Measurements from ENCODE around the gene ANKRD13A.

- no peak for TF ChIP-seq EZH2 (IDR thresholded peaks at IDR 0.05; ENCODE audit: low read depth, low read length, severe bottlenecking)
- TF ChIP-seq CTCF (IDR thresholded peaks at IDR 0.05; ENCODE audit: control extremely low read depth in 1 of 3, insufficient read depth in 1 of 3, low read depth in 1 of 3, low read length in 3 of 3): peak in 1 of 3 experiments; percentile 10; a peak in 1 of 4 replicates
- no peak for TF ChIP-seq ATF3 (IDR thresholded peaks at IDR 0.05; ENCODE audit: insufficient read depth, low read depth, low read length)
- TF ChIP-seq RFX5 (IDR thresholded peaks at IDR 0.05; ENCODE audit: borderline replicate concordance, low read depth, low read length): no peak
- TF ChIP-seq MAX (IDR thresholded peaks at IDR 0.05): peak; percentile 46; the same call in 1 of the 2 replicates
- TF ChIP-seq POLR2A (IDR thresholded peaks at IDR 0.05; ENCODE audit: control extremely low read depth in 1 of 2, low read depth in 2 of 2, low read length in 2 of 2): peak in 1 of 2 experiments; percentile 43; a peak in 1 of 3 replicates
- peak; percentile 62; the same call in 1 of the 2 replicates for TF ChIP-seq POLR2AphosphoS5 (IDR thresholded peaks at IDR 0.05; ENCODE audit: low read depth, low read length)
- TF ChIP-seq BCL11A (IDR thresholded peaks at IDR 0.05; ENCODE audit: low read depth in 2 of 2, low read length in 2 of 2): no peak
- no peak for TF ChIP-seq JUND (IDR thresholded peaks at IDR 0.05; ENCODE audit: low read length)
- peak; percentile 88 for TF ChIP-seq TAF1 (IDR thresholded peaks at IDR 0.05; ENCODE audit: low read depth, low read length)
- no peak for TF ChIP-seq SUZ12 (IDR thresholded peaks at IDR 0.05; ENCODE audit: low read length)
Measured at GRCh38 chr12:110048242-110049027, 49.2 kb downstream of the ANKRD13A start, which contains the start of gene C12orf76.

All from H1 (cell line).